ENCODE measurements around the gene SOCS1.

SOCS1 gene

GRCh38 chr16:11249233-11250061 lies 6.6 kb downstream of the SOCS1 start:
- in situ Hi-C loops (cut with HindIII; ENCODE audit: low sequenced_read_pairs): no loop called here

- in situ Hi-C loops (cut with HindIII; ENCODE audit: low sequenced_read_pairs): no loop called here
Measured at GRCh38 chr16:11248133-11248532, 7.9 kb downstream of the SOCS1 start.

- in situ Hi-C loops (cut with HindIII; ENCODE audit: low sequenced_read_pairs): no loop called here
Measured at GRCh38 chr16:11245988-11246387, 10.0 kb downstream of the SOCS1 start.

GRCh38 chr16:11245222-11245737 lies 10.7 kb downstream of the SOCS1 start:
- in situ Hi-C loops (cut with HindIII; ENCODE audit: low sequenced_read_pairs): no loop called here

- in situ Hi-C loops (cut with HindIII; ENCODE audit: low sequenced_read_pairs): no loop called here
Measured at GRCh38 chr16:11242658-11243057, 13.3 kb downstream of the SOCS1 start.

GRCh38 chr16:11241480-11242204 lies 14.4 kb downstream of the SOCS1 start:
- in situ Hi-C loops (cut with HindIII; ENCODE audit: low sequenced_read_pairs): no loop called here

- in situ Hi-C loops (cut with HindIII; ENCODE audit: low sequenced_read_pairs): no loop called here
Measured at GRCh38 chr16:11240636-11241473, 15.1 kb downstream of the SOCS1 start.

GRCh38 chr16:11239644-11240632 lies 16.1 kb downstream of the SOCS1 start:
- in situ Hi-C loops (cut with HindIII; ENCODE audit: low sequenced_read_pairs): no loop called here

GRCh38 chr16:11238272-11239202 lies 17.5 kb downstream of the SOCS1 start:
- in situ Hi-C loops (cut with HindIII; ENCODE audit: low sequenced_read_pairs): no loop called here

- in situ Hi-C loops (cut with HindIII; ENCODE audit: low sequenced_read_pairs): no loop called here
Measured at GRCh38 chr16:11236461-11237254, 19.3 kb downstream of the SOCS1 start.

GRCh38 chr16:11235703-11235991 lies 20.4 kb downstream of the SOCS1 start:
- in situ Hi-C loops (cut with HindIII; ENCODE audit: low sequenced_read_pairs): no loop called here

- in situ Hi-C loops (cut with HindIII; ENCODE audit: low sequenced_read_pairs): no loop called here
Measured at GRCh38 chr16:11234884-11235702, 20.9 kb downstream of the SOCS1 start.

GRCh38 chr16:11233727-11234376 lies 22.2 kb downstream of the SOCS1 start:
- in situ Hi-C loops (cut with HindIII; ENCODE audit: low sequenced_read_pairs): no loop called here

GRCh38 chr16:11232852-11233726 lies 22.9 kb downstream of the SOCS1 start:
- in situ Hi-C loops (cut with HindIII; ENCODE audit: low sequenced_read_pairs): no loop called here

GRCh38 chr16:11232302-11232851 lies 23.6 kb downstream of the SOCS1 start:
- in situ Hi-C loops (cut with HindIII; ENCODE audit: low sequenced_read_pairs): no loop called here
